GM10847 (cell line): ENCODE data around the gene SFRP5.

ENCODE experiments used
- POLR2A ChIP-seq: IDR thresholded peaks from 2 replicates; pipeline ENCODE4 v1.6.1; 2011; ENCODE audit not compliant: insufficient read length; ENCODE audit errors: extremely low read depth

The SFRP5 gene

DNA sequence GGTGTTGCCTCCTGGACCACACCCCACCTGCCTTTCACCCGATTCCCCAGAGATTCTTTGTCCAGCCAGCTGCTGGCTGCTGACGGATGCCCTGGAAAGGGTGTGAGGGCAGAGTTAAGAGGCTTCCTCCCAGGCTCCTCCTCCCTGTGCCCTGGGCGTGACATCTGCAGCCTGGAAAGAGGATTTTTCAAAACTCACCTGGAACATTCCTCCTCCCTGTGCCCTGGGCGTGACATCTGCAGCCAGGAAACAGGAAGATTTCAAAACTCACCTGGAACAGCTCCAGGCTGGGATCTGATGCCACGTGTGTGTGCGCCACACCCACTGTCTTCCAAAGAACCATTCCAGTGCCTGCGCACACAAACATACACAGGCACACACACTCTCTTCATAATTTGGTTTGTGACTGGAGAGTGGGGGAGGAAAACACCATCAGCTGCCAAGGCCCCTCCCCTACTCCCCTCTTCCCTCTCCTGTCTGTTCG is 53.1 kb downstream of the SFRP5 start:
- TF ChIP-seq POLR2A = no peak

DNA sequence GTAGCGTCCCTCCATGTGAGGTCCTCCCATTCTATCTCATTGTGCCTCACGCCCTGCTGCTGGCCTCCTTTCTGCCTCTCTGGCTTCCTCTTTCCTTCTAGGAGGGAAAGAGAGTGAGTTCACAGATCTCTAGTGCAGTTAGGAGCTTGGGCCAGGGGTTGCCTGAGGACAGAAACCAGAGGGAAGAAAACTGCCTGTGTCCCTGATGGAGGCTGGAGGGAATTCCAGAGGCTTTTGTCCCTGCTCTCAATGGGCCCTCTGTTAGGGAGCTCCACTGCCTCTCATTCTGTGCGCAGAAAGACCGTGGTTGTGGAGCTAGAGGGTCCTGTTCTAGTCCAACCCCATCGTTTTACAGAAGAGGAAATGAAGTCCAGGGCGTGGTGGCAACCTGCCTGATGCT is 53.6 kb downstream of the SFRP5 start:
- no peak for TF ChIP-seq POLR2A

DNA sequence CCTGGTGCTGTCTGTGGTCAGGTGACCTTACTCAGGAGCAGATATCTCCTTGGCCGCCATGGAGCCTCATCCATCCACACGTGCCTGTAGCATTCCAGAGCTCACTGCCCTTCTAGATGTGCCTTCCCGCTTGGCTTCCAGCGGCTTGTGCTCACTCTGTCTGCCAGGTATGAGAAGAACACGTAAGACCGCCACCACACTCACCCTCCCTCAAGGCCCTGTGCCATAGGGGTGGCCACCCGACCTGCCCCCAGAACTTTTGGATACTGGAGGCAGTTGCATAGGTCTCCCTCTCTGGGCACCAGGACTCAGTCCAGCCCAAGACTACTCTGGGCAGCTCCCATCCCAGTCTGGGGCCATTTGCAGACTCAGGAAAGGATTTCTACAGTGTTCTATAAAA is 54.2 kb downstream of the SFRP5 start:
- TF ChIP-seq POLR2A = no peak
